GM19043 (cell line): ENCODE data around the gene SLC35A5.
"Not testable (repeated sequence)": the region's sequence is repeated elsewhere in the genome, so short reads cannot be mapped to it uniquely, and the experiment has no call there.

Experiments
- ATAC-seq: cut with Tn5 transposase; IDR thresholded peaks from one replicate; pipeline ENCODE4 v1.9.1; 2021; ENCODE audit warnings: low read depth; ENCODE audit not compliant: unreplicated experiment

SLC35A5 gene, protein sequence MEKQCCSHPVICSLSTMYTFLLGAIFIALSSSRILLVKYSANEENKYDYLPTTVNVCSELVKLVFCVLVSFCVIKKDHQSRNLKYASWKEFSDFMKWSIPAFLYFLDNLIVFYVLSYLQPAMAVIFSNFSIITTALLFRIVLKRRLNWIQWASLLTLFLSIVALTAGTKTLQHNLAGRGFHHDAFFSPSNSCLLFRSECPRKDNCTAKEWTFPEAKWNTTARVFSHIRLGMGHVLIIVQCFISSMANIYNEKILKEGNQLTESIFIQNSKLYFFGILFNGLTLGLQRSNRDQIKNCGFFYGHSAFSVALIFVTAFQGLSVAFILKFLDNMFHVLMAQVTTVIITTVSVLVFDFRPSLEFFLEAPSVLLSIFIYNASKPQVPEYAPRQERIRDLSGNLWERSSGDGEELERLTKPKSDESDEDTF

GRCh38 chr3:112561734-112562529 lies at the start of gene SLC35A5, which contains the start of gene ATG3:
TSS of gene SLC35A5 (plus strand) at chr3:112562045. CDS start at chr3:112563404, 1,359 bp downstream.
TSS of gene ATG3 (minus strand) at chr3:112561962. CDS start at chr3:112561528, 434 bp downstream.
- peak; percentile 76 for ATAC-seq

GRCh38 chr3:112512320-112512719 lies 49.5 kb upstream of the SLC35A5 start:
- ATAC-seq: no peak

DNA sequence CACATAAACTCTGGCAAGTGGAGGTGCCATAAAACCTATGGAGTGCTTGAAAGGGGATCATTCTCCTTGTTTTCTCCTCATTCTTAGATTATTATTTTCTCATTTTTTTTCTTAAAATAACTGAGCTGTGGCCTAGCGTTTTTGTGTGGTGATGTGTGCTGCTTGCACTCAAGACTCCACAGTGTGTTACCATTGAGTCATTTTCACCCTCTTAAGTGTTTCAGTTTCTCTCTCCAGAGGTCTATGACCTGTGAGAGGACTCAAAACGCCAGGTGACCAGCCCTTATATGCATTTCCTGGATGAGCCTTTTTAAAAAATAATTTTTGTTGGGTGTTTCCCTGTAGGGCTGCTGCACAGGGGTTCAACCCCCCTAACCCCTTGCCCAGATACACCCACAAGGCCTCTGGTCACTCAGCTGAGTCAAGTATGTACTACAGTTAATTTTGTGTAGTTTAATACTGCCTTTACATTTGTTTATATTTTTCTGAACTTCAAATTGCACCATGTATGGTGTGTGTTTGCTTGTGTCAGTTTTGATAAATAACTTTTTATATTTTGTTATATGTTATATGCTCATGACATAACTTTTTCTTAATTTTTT lies 47.2 kb upstream of the SLC35A5 start:
- ATAC-seq: peak; percentile 98

GRCh38 chr3:112518970-112519369 lies 42.9 kb upstream of the SLC35A5 start:
- ATAC-seq: not testable (repeated sequence)

DNA sequence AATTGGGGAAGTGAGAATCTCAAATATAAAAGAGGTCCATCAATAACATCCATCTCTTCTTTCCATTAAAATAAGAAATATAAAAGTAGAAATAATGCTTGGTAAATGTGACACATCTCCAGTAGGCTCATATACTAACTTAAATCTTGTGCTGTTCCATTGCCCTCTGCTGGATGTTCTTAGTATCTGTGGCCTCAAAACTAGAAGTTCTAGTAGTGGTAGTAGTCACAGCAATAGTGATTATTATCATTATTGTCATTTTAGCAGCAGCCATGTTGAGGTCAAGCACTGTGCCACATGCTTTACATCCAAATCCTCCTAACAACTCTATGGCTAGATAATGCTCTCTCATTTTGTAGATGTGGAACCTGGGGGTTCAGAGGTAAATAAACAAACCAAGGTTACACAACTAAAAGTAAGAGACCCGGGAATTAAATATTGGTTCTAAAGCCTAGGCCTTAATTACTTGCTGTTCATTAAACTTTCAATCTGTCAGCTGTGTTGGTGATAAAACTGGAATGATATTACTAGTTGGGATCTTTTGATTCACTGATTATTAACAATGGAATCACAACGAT lies 42.3 kb upstream of the SLC35A5 start:
- ATAC-seq: no peak

- ATAC-seq: not testable (repeated sequence)
Measured at GRCh38 chr3:112524127-112524526, 37.7 kb upstream of the SLC35A5 start.

- ATAC-seq: no peak
Measured at GRCh38 chr3:112530573-112530972, 31.3 kb upstream of the SLC35A5 start.

- no peak for ATAC-seq
Measured at GRCh38 chr3:112531358-112531781, 30.5 kb upstream of the SLC35A5 start.

- peak; percentile 92 for ATAC-seq
Measured at GRCh38 chr3:112539825-112540650, 21.8 kb upstream of the SLC35A5 start.

DNA sequence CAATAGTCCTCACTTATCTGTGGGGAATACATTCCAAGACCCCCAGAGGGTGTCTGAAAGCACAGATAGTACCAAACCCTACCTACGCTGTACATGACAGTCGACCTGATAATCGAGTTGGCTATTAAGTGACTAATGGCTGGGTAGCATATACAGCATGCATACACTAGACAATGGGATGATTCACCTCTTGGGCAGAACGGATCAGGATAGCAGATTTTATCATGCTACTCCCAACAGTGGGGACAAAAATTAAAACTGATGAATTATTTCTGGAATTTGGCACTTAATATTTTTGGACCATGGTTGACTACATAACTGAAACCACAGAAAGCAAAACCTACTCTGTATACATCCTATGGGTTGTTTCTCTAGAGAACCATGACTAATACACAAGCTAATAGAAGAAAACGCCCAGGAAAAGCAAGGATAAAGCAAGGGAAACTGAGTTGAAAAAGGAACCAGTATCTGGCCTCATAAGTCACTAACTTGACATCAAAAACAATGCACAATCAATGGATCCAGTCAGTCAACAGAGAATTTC lies 15.6 kb upstream of the SLC35A5 start:
- ATAC-seq: no peak

DNA sequence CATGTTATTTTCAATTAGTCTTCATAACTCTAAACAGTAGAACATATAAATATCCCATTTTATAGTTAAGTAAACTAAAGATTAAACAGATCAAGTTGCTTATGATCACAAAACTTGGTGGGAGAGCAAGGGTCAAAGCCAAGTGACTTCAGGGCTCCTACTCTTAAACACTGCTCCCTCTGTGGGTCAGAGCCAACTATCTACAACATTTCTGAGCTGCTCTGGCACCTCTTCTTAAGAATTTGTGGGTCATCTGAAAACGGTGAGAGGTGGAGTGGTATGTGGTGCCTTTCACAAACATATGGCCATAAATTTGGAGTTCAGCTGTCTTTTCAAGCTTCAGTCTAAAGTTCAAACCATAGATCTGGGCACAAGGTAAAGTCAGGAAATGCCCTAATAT lies 11.0 kb upstream of the SLC35A5 start:
- ATAC-seq: no peak

GRCh38 chr3:112555535-112556170 lies 6.2 kb upstream of the SLC35A5 start:
- ATAC-seq: no peak

DNA sequence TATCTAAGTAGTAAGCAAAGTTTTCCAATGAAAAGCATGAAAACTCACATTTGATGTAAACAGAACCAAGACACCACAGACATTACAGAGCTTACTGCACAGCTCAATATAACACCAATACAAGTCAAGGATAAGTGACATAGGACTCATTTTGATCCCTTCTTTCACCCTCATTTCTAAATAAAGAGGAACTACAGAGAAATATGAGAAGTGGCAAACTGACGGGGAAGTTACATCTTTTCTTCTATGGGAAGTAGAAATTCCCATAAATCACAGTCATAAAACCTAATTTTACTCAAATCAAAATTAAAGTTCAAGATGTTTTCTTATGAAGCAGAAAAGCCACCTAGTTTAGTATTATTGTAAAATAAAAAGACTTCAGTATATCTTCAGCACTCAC lies 3.9 kb upstream of the SLC35A5 start:
- ATAC-seq: no peak

- no peak for ATAC-seq
Measured at GRCh38 chr3:112560307-112560706, 1.5 kb upstream of the SLC35A5 start.

DNA sequence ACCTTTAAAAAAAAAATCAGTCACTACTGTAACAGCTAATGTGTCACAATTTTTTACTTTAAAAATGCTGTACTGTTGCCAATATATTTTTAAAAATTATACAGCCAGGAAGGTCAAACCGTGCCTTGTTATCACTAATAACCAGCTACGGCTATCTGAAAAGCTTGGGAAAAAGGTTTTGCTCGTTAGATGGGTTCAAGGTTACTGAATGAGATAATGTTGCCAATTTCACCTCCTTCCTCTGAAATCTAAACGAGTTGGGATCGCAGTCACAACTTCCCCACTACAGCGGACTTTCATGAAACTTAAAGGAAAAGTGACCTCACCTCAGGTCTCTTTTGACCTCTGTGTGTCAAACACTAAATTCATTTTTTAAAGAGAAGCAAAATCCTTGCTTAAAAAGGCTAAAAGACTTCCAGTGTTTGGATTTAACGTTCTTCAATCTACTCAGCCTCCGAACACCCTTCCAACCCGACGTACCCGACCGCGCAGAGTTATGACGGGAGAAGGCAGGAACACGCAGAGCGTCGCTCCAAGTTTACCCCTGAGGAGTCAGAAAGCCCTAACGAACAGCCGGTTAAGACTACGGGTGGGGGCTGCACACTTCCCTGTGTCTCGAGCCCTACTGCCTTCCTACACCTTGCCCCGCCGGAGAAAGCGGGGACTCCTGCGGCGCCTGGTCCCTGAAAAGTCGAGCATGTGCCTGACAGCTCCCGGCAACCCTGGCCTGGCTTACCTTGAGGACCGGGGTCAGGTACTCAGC lies 943 bp upstream of the SLC35A5 start:
- peak; percentile 23 for ATAC-seq

GRCh38 chr3:112561484-112561733 lies 436 bp upstream of the SLC35A5 start:
- ATAC-seq: peak; percentile 29

DNA sequence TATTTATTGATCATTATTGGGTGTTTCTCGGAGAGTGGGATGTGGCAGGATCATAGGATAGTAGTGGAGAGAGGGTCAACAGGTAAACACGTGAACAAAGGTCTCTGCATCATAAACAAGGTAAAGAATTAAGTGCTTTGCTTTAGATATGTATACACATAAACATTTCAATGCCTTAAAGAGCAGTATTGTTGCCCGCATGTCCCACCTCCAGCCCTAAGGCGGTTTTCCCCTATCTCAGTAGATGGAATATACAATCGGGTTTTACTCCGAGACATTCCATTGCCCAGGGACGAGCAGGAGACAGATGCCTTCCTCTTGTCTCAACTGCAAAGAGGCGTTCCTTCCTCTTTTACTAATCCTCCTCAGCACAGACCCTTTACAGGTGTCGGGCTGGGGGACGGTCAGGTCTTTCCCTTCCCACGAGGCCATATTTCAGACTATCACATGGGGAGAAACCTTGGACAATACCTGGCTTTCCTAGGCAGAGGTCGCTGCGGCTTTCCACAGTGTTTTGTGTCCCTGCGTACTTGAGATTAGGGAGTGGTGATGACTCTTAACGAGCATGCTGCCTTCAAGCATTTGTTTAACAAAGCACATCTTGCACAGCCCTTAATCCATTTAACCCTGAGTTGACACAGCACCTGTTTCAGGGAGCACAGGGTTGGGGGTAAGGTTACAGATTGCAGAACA lies 2.5 kb downstream of the SLC35A5 start:
- not testable (repeated sequence) for ATAC-seq

DNA sequence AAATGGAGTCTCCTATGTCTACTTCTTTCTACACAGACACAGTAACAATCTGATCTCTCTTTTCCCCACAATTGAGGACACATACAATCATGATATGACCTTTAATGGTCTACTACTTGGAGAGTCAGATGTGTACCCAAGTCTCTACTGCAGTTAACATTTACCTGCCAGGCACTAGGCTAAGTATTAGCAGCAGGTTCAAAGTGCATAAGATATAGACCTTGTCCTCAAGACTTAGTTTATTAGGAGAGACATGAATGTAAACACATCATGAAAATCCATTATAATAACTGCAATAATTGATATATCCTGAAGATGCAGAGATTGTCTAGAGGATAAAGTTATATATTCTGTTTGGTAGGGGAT lies 3.1 kb downstream of the SLC35A5 start:
- no peak for ATAC-seq
